Neuron (in vitro differentiated cells): ENCODE measurements around the gene ETV6.
"Not testable (repeated sequence)": the region's sequence is repeated elsewhere in the genome, so short reads cannot be mapped to it uniquely, and the experiment has no call there.

ENCODE experiments used
- H2AFZ ChIP-seq: one replicate; pipeline ENCODE4 v1.6.1; 2013; ENCODE audit warnings: low read depth, mild to moderate bottlenecking, inconsistent platforms, low read length, moderate library complexity
- H3K27me3 ChIP-seq: one replicate; pipeline ENCODE4 v1.6.1; 2013; ENCODE audit warnings: low read length; ENCODE audit not compliant: insufficient read depth
- H3K36me3 ChIP-seq: one replicate; pipeline ENCODE4 v1.6.1; 2013; ENCODE audit warnings: low read length; ENCODE audit not compliant: insufficient read depth
- H3K4me1 ChIP-seq: one replicate; pipeline ENCODE4 v1.6.1; 2013; ENCODE audit warnings: low read length; ENCODE audit not compliant: insufficient read depth
- H3K4me3 ChIP-seq: 2 replicates; pipeline ENCODE4 v1.5.1; 2013; ENCODE audit warnings: mild to moderate bottlenecking, low read length, moderate library complexity
- H3K9me3 ChIP-seq: one replicate; pipeline ENCODE4 v1.6.1; 2013; ENCODE audit warnings: low read length

Gene ETV6

GRCh38 chr12:11678781-11679180 lies 29.3 kb downstream of the ETV6 start:
- H3K4me3 ChIP-seq = no peak overlapping the region
- peaks cover 3% of the 10 kb centered on the region for H3K4me1 ChIP-seq
- H3K36me3 ChIP-seq = peaks cover 2% of the 10 kb centered on the region
- H3K27me3 ChIP-seq = no peaks in the 10 kb centered on the region
- no peak overlapping the region for H2AFZ ChIP-seq
- peaks cover 2% of the 10 kb centered on the region for H3K9me3 ChIP-seq

- H2AFZ ChIP-seq = no peak overlapping the region
- H3K27me3 ChIP-seq = no peaks in the 10 kb centered on the region
- H3K4me3 ChIP-seq = no peak overlapping the region
- peaks cover 2% of the 10 kb centered on the region for H3K9me3 ChIP-seq
- H3K4me1 ChIP-seq = no peaks in the 10 kb centered on the region
- H3K36me3 ChIP-seq = peaks cover 2% of the 10 kb centered on the region
Observed at GRCh38 chr12:11681207-11681606, 31.7 kb downstream of the ETV6 start.

GRCh38 chr12:11681695-11682094 lies 32.2 kb downstream of the ETV6 start:
- not testable (repeated sequence) for H3K27me3 ChIP-seq, H3K36me3 ChIP-seq, H3K4me3 ChIP-seq, H3K4me1 ChIP-seq, H3K9me3 ChIP-seq, H2AFZ ChIP-seq

DNA sequence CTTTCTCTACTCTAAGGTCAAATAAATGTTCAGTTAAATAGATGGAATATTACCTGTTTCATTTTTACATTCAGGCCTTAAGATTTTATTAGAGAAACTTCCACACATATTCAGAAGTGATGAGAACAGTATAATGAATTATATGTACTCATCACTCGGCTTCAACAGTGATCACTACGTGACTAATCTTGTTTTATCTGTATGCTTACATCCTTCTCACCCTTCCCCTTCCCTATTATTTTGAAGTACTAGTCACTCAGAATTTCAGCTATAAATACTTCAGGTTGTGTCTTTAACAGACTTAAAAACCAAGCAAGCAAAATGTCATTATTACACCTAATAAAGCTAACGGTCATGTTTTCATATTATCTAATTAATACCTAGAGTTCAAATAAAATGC lies 34.9 kb downstream of the ETV6 start:
- Histone ChIP-seq H3K36me3 (peaks cover 2% of the 10 kb centered on the region), H2AFZ (no peak overlapping the region), H3K4me1 (no peaks in the 10 kb centered on the region)

GRCh38 chr12:11684811-11685210 lies 35.3 kb downstream of the ETV6 start:
- no peaks in the 10 kb centered on the region for H3K4me1 ChIP-seq
- no peak overlapping the region for H2AFZ ChIP-seq
- H3K36me3 ChIP-seq = peaks cover 2% of the 10 kb centered on the region
- no peaks in the 10 kb centered on the region for H3K27me3 ChIP-seq
- peaks cover 3% of the 10 kb centered on the region for H3K9me3 ChIP-seq
- H3K4me3 ChIP-seq = no peak overlapping the region

More for the DNA sequence above, 34.9 kb downstream of the ETV6 start:
- Histone ChIP-seq H3K9me3 (peaks cover 3% of the 10 kb centered on the region), H3K4me3 (no peak overlapping the region), H3K27me3 (no peaks in the 10 kb centered on the region)

DNA sequence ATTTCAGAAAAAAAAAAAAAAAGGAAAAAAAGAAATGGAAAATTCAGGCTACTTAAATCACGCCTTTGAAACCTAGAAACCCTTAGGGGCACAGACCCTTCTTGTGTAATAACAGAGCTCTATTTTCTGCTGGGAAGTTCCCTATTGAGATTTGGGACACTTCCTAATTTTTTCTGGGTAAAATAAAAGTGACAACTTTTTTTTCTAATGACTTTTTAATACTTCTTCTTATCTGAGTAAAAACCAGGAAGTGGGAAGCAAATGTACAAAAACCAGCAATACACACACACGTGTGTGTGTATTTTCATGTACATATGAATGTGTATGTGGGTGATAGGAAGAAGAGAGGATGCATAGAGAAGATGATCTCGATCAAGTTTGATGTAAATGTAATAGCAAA lies 35.8 kb downstream of the ETV6 start:
- H3K4me3 ChIP-seq = no peak overlapping the region

DNA sequence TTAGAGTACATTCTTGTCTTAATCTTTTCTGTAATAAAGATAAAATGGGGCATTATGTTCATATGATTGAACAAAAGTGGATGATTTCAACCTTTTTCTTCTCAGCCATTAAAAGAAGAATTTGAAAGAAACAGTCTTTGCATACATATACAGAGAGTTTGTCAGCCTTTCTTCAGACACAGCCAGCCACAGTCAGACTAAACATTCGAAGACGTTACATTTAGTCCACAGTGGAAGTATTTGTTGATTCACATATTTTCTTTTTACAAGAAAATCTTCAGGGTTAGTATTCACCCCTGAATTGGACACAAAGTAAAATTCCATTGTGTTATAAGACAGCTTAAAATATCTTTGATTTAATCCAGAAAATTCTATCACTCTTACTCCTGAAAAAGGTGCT lies 36.2 kb downstream of the ETV6 start:
- peaks cover 3% of the 10 kb centered on the region for H3K9me3 ChIP-seq
- no peak overlapping the region for H3K4me3 ChIP-seq
- no peaks in the 10 kb centered on the region for H3K36me3 ChIP-seq
- H2AFZ ChIP-seq = no peak overlapping the region
- H3K27me3 ChIP-seq = no peaks in the 10 kb centered on the region
- H3K4me1 ChIP-seq = no peaks in the 10 kb centered on the region

More for the DNA sequence above, 35.8 kb downstream of the ETV6 start:
- Histone ChIP-seq H3K4me1 (no peaks in the 10 kb centered on the region), H2AFZ (no peak overlapping the region), H3K9me3 (peaks cover 3% of the 10 kb centered on the region), H3K36me3 (peaks cover under 1% of the 10 kb centered on the region), H3K27me3 (no peaks in the 10 kb centered on the region)

GRCh38 chr12:11686120-11686519 lies 36.6 kb downstream of the ETV6 start:
- Histone ChIP-seq H3K36me3 (no peaks in the 10 kb centered on the region), H3K4me3 (no peak overlapping the region), H3K4me1 (no peaks in the 10 kb centered on the region), H2AFZ (no peak overlapping the region), H3K27me3 (no peaks in the 10 kb centered on the region), H3K9me3 (peaks cover 3% of the 10 kb centered on the region)

- Histone ChIP-seq H3K4me3 (no peak overlapping the region), H3K9me3 (peaks cover 3% of the 10 kb centered on the region), H3K27me3 (no peaks in the 10 kb centered on the region), H3K36me3 (no peaks in the 10 kb centered on the region), H2AFZ (no peak overlapping the region), H3K4me1 (no peaks in the 10 kb centered on the region)
Observed at GRCh38 chr12:11687528-11687927, 38.1 kb downstream of the ETV6 start.

DNA sequence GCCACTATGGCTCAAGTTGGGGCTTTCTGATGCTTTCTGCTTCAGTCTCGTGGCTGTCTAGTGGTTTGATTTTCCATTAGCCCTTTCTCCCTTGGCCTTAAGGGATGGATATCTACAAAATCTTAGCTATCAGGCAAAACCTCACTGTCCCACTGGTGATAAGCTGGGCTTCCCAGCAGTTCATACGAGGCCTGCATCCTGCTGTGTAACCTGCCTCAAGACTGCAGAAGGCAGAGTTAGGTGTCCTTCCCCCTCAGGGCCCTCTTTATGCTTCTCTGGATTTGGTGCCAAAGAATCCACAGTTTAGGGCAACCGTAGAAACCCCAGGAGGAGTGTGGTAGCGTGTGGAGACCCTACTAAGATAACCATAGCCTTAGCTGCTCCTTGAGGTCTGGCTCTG lies 38.9 kb downstream of the ETV6 start:
- Histone ChIP-seq H3K4me1 (no peaks in the 10 kb centered on the region), H3K36me3 (no peaks in the 10 kb centered on the region), H3K9me3 (peaks cover 3% of the 10 kb centered on the region), H2AFZ (no peak overlapping the region), H3K4me3 (no peak overlapping the region), H3K27me3 (no peaks in the 10 kb centered on the region)

- Histone ChIP-seq H2AFZ (no peak overlapping the region), H3K27me3 (no peaks in the 10 kb centered on the region), H3K4me3 (no peak overlapping the region)
Observed at GRCh38 chr12:11688831-11689230, 39.4 kb downstream of the ETV6 start.

GRCh38 chr12:11689591-11690186 lies 40.2 kb downstream of the ETV6 start:
- peaks cover 3% of the 10 kb centered on the region for H3K9me3 ChIP-seq
- H3K27me3 ChIP-seq = no peaks in the 10 kb centered on the region
- H3K36me3 ChIP-seq = no peaks in the 10 kb centered on the region
- H2AFZ ChIP-seq = no peak overlapping the region
- no peaks in the 10 kb centered on the region for H3K4me1 ChIP-seq
- H3K4me3 ChIP-seq = no peak overlapping the region

More at GRCh38 chr12:11688831-11689230, 39.4 kb downstream of the ETV6 start:
- Histone ChIP-seq H3K9me3 (peaks cover 3% of the 10 kb centered on the region), H3K4me1 (no peaks in the 10 kb centered on the region), H3K36me3 (no peaks in the 10 kb centered on the region)

- Histone ChIP-seq H3K4me3 (no peak overlapping the region), H3K27me3 (no peaks in the 10 kb centered on the region), H3K36me3 (no peaks in the 10 kb centered on the region), H3K9me3 (no peaks in the 10 kb centered on the region), H2AFZ (no peak overlapping the region), H3K4me1 (no peaks in the 10 kb centered on the region)
Observed at GRCh38 chr12:11693067-11693466, 43.6 kb downstream of the ETV6 start.

DNA sequence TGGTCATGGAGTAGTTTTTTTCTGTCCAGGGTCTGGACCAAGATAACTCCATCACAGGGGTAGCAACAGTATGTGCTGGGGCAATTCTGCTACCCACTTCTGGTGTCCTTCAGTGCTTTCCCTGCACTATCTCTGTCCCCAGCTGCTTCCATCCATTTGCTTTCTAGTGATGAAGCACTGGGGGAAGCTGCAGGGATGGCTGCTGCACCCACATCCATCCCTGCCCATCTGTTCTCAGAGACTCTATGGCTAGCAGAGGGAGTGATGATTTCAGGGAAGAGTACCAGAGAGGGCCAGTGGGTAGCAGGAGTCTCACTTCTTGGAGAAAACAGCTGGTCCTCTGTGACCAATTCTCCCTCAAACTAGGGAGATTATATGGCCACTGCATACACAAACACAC lies 44.1 kb downstream of the ETV6 start:
- Histone ChIP-seq H2AFZ (no peak overlapping the region), H3K4me1 (no peaks in the 10 kb centered on the region), H3K36me3 (no peaks in the 10 kb centered on the region), H3K4me3 (no peak overlapping the region), H3K9me3 (no peaks in the 10 kb centered on the region), H3K27me3 (no peaks in the 10 kb centered on the region)
